AG04449 (cell line): ENCODE measurements around the gene SLC22A3.

Experiments used
- CTCF ChIA-PET: fragments of 350-600 bp; formaldehyde crosslinking; extraction: SDS; loops from one replicate; lab custom pipeline; 2021; ENCODE audit warnings: antibody characterized with exemption; lab: Yijun Ruan, JAX
- POLR2A ChIA-PET: fragments of 400-600, 350-600 bp; formaldehyde crosslinking; extraction: SDS; loops from one replicate; lab custom pipeline; 2020; ENCODE audit warnings: antibody characterized with exemption, inconsistent platforms; lab: Yijun Ruan, JAX
- DNase-seq: peaks from one replicate; pipeline ENCODE4 v3.0.0-alpha.2; 2010; ENCODE audit warnings: low read depth, low spot score
- H3K4me3 ChIP-seq: 2 replicates; pipeline ENCODE4 v1.5.1; 2011; ENCODE audit warnings: low read depth, mild to moderate bottlenecking, control low read depth, low read length
- CTCF ChIP-seq: IDR thresholded peaks from one replicate; pipeline ENCODE4 v1.5.1; 2011; ENCODE audit warnings: mild to moderate bottlenecking, moderate library complexity, low read length, control low read depth, inconsistent platforms; ENCODE audit not compliant: insufficient read depth; ENCODE audit errors: missing control alignments

The SLC22A3 gene

DNA sequence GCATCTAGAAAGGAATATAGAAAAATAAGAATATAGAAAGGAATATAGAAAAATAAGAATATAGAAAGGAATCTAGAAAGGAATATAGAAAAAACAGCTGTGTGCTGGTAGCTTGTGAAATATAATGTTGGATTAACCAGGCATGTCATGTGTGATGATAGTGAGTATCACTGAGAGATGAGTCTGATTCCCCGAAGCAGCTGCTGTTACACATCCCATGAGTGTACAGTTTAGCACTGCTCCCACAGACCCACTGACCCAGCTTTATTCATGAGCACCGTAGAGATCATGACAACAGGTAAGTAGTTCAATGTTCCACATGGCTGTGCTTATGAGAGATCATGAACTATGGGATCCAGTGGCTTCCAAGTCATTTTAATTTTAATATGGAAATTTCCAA, 64.8 kb downstream of the SLC22A3 start:
- ChIA-PET POLR2A (no interaction called here), CTCF (interaction anchor here (1.9 kb wide), 1 partner anchor 43 kb away, joined by 4 read pairs; no protein-coding TSS in a partner anchor)
- no peak overlapping the region for H3K4me3 ChIP-seq
- no peak for DNase-seq
- no peak for TF ChIP-seq CTCF

GRCh38 chr6:160417146-160417545, 69.0 kb downstream of the SLC22A3 start:
- no peak overlapping the region for H3K4me3 ChIP-seq
- CTCF ChIA-PET, result no interaction called here
- no peak for TF ChIP-seq CTCF
- no peak for DNase-seq
- POLR2A ChIA-PET, result no interaction called here

- ChIA-PET CTCF (interaction anchor here (0.9 kb wide), 1 partner anchor 329 kb away, joined by 3 read pairs; no protein-coding TSS in a partner anchor), POLR2A (no interaction called here)
- no peak for DNase-seq
- H3K4me3 ChIP-seq, result no peak overlapping the region
- no peak for TF ChIP-seq CTCF
These were observed 69.4 kb downstream of the SLC22A3 start for GRCh38 chr6:160417550-160417949.

DNA sequence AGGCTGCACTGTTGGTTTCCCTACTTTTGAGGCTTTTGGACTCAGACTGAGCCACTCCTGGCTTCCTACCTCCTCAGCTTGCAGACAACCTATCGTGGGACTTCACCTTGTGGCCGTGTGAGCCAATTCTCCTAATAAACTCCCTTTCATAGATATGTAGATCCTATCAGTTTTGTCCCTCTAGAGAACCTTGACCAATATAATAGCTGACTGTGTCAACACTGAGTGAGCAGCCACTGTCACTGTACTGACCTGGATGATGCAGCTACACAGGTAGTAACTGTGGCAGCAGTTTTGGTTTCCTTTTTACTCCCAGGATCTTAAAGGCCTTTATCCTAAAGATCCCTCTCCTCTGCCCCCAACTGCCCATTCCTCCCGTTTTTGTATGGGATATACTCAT, 70.2 kb downstream of the SLC22A3 start:
- POLR2A ChIA-PET, result no interaction called here
- CTCF ChIA-PET, result interaction anchor here (0.9 kb wide), 1 partner anchor 330 kb away, joined by 3 read pairs; no protein-coding TSS in a partner anchor
- no peak for TF ChIP-seq CTCF
- no peak overlapping the region for H3K4me3 ChIP-seq
- no peak for DNase-seq

- no peak overlapping the region for H3K4me3 ChIP-seq
- TF ChIP-seq CTCF, result no peak
- no peak for DNase-seq
- ChIA-PET CTCF (no interaction called here), POLR2A (no interaction called here)
These were observed 71.3 kb downstream of the SLC22A3 start for GRCh38 chr6:160419488-160419887.

DNA sequence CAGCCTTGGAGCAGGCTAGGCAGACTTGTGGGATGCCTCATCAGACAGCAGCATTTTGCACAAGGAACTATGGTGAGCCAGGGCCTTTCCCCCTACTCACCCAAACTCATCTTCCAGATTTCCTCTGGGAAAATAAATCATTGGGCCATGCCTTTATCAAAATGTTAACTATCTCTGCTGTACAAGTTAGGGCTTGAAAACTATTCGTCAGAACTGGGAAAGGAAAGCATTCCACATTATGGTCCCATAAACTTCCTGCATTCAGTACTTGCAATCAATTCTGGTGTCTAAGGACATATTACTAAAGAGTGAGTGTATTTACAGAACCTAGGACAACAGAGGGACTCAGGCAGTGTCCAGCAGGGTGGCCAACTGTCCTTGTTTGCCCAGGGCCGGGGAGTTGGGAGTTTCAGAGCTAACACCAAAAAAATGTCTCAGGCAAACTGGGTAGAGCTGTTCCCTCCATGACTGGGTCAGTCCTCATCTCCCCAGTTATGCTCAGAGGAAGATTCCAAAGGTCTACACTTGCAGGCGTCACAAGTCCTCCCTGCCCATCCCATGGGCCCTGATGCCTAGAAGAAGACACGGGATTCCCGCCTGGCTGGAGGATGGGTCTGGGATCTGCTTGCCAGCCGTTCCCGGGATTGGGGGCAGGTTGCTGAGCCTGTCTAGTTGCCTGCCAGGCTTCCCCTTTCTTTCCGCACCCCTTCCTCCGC, 72.2 kb downstream of the SLC22A3 start:
- no peak for TF ChIP-seq CTCF
- ChIA-PET POLR2A (no interaction called here), CTCF (no interaction called here)
- no peak for DNase-seq
- no peak overlapping the region for H3K4me3 ChIP-seq
